AG04449 (cell line): ENCODE data around the gene GPR26.
"Not testable (repeated sequence)": the region's sequence is repeated elsewhere in the genome, so short reads cannot be mapped to it uniquely, and the experiment has no call there.

Source experiments
- CTCF ChIA-PET: fragments of 350-600 bp; formaldehyde crosslinking; extraction: SDS; loops from one replicate; lab custom pipeline; 2021; ENCODE audit warnings: antibody characterized with exemption; lab: Yijun Ruan, JAX
- POLR2A ChIA-PET: fragments of 400-600, 350-600 bp; formaldehyde crosslinking; extraction: SDS; loops from one replicate; lab custom pipeline; 2020; ENCODE audit warnings: antibody characterized with exemption, inconsistent platforms; lab: Yijun Ruan, JAX
- DNase-seq: peaks from one replicate; pipeline ENCODE4 v3.0.0-alpha.2; 2010; ENCODE audit warnings: low read depth, low spot score
- H3K4me3 ChIP-seq: 2 replicates; pipeline ENCODE4 v1.5.1; 2011; ENCODE audit warnings: low read depth, mild to moderate bottlenecking, control low read depth, low read length
- CTCF ChIP-seq: IDR thresholded peaks from one replicate; pipeline ENCODE4 v1.5.1; 2011; ENCODE audit warnings: mild to moderate bottlenecking, moderate library complexity, low read length, control low read depth, inconsistent platforms; ENCODE audit not compliant: insufficient read depth; ENCODE audit errors: missing control alignments

GPR26 gene

GRCh38 chr10:123726836-123727235, 60.7 kb downstream of the GPR26 start:
- H3K4me3 ChIP-seq: no peak overlapping the region
- CTCF ChIA-PET: no interaction called here
- TF ChIP-seq CTCF: no peak
- DNase-seq: no peak
- POLR2A ChIA-PET: no interaction called here

GRCh38 chr10:123729523-123729922, 63.4 kb downstream of the GPR26 start:
- no peak for TF ChIP-seq CTCF
- no peak for DNase-seq
- POLR2A ChIA-PET: no interaction called here
- no peak overlapping the region for H3K4me3 ChIP-seq
- CTCF ChIA-PET: no interaction called here

GRCh38 chr10:123736917-123737316, 70.8 kb downstream of the GPR26 start:
- POLR2A ChIA-PET: not testable (repeated sequence)

GRCh38 chr10:123741146-123741545, 75.0 kb downstream of the GPR26 start:
- ChIA-PET POLR2A (no interaction called here), CTCF (no interaction called here)
- no peak overlapping the region for H3K4me3 ChIP-seq
- DNase-seq: no peak
- no peak for TF ChIP-seq CTCF

More at GRCh38 chr10:123736917-123737316, 70.8 kb downstream of the GPR26 start:
- CTCF ChIA-PET, H3K4me3 ChIP-seq, DNase-seq: not testable (repeated sequence)

GRCh38 chr10:123741711-123742110, 75.6 kb downstream of the GPR26 start:
- no peak overlapping the region for H3K4me3 ChIP-seq
- ChIA-PET CTCF (no interaction called here), POLR2A (no interaction called here)
- no peak for TF ChIP-seq CTCF
- DNase-seq: no peak

GRCh38 chr10:123742751-123743440, 76.7 kb downstream of the GPR26 start:
- ChIA-PET CTCF (interaction anchor here (1.7 kb wide), 1 partner anchor 51 kb away, joined by 3 read pairs; no protein-coding TSS in a partner anchor), POLR2A (no interaction called here)
- DNase-seq: no peak

More at GRCh38 chr10:123742751-123743440, 76.7 kb downstream of the GPR26 start:
- no peak for TF ChIP-seq CTCF
- H3K4me3 ChIP-seq: no peak overlapping the region
